Thymus (tissue), 11 donors: ENCODE data around the gene PIK3R1. TPM values are rescaled to one million over a fixed set of nuclear protein-coding genes. Genes with fewer than 3 reads are reported as not detected.

Experiments
- DNase-seq, 9 donors: peaks; one replicate each; pipeline ENCODE4 v3.0.0-alpha.2; 2013; ENCODE audit warnings: low spot score in 9 of 9, low read depth in 6 of 9, missing footprints in 1 of 9
- H3K27ac ChIP-seq, 2 donors: one replicate each; pipeline ENCODE4 v1.5.1; 2013; ENCODE audit warnings: control low read depth in 1 of 2, low read depth in 1 of 2, low read length in 1 of 2, mild to moderate bottlenecking in 1 of 2, moderate library complexity in 1 of 2
- H3K27me3 ChIP-seq, 2 donors: one replicate each; pipeline ENCODE4 v1.5.1; 2013; ENCODE audit warnings: low read length in 1 of 2; ENCODE audit not compliant: control insufficient read depth in 2 of 2, insufficient read depth in 1 of 2
- H3K36me3 ChIP-seq, 2 donors: one replicate each; pipeline ENCODE4 v1.5.1; 2013; ENCODE audit warnings: low read length in 1 of 2, mild to moderate bottlenecking in 1 of 2, moderate library complexity in 1 of 2; ENCODE audit not compliant: control insufficient read depth in 2 of 2, insufficient read depth in 2 of 2
- H3K4me1 ChIP-seq, 2 donors: one replicate each; pipeline ENCODE4 v1.5.1; 2013; ENCODE audit warnings: low read length in 2 of 2; ENCODE audit not compliant: control insufficient read depth in 2 of 2, insufficient read depth in 2 of 2
- H3K4me3 ChIP-seq, 2 donors: one replicate each; pipeline ENCODE4 v1.5.1; 2013; ENCODE audit warnings: low read length in 2 of 2, control low read depth in 1 of 2, mild to moderate bottlenecking in 1 of 2
- H3K9me3 ChIP-seq, 2 donors: one replicate each; pipeline ENCODE4 v1.5.1; 2013; ENCODE audit warnings: low read length in 1 of 2, mild to moderate bottlenecking in 1 of 2; ENCODE audit not compliant: control insufficient read depth in 2 of 2, insufficient read depth in 1 of 2
- WGBS: extraction: QIAGEN DNeasy Blood & Tissue Kit; methylation state at CpG from one replicate; pipeline ENCODE4 v1.1.7; 2013; 5-methylcytosine and 5-hydroxymethylcytosine counted together
- polyA plus RNA-seq: library from polyadenylated mRNA; stranded (reverse); fragments of 200-250 nt; gene quantifications from one replicate; pipeline ENCODE4 v1.2.3, GENCODE V29; 2013
- total RNA-seq: library from RNA; stranded (reverse); fragments of 120-200 nt; gene quantifications from one replicate; pipeline ENCODE4 v1.2.4, GENCODE V29; 2013
- donor health status: healthy.

The PIK3R1 gene
- total and polyA plus RNA-seq, 2 donors: 33.7 to 61.8 TPM

GRCh38 chr5:68295772-68296171, 80.2 kb downstream of the PIK3R1 start:
- H3K4me1 ChIP-seq: no peaks in the 10 kb centered on the region
- no peaks in the 10 kb centered on the region for H3K9me3 ChIP-seq
- H3K27ac ChIP-seq: no peak overlapping the region
- H3K27me3 ChIP-seq: no peaks in the 10 kb centered on the region
- H3K4me3 ChIP-seq: no peak overlapping the region
- DNase-seq: no peak
- H3K36me3 ChIP-seq: peaks cover 28 to 79% of the 10 kb centered on the region in 2 donors
- WGBS: 94% methylated on average over 3 of the region's 3 CpGs

- Histone ChIP-seq H3K36me3 (peaks cover 30 to 79% of the 10 kb centered on the region in 2 donors), H3K27ac (no peak overlapping the region), H3K9me3 (no peaks in the 10 kb centered on the region), H3K4me3 (no peak overlapping the region), H3K4me1 (no peaks in the 10 kb centered on the region), H3K27me3 (no peaks in the 10 kb centered on the region)
- no peak for DNase-seq
- WGBS: 96% methylated on average over 1 of the region's 1 CpG
Measured at GRCh38 chr5:68296895-68297294, 81.3 kb downstream of the PIK3R1 start.

GRCh38 chr5:68297656-68298055, 82.1 kb downstream of the PIK3R1 start:
- Histone ChIP-seq H3K4me3 (no peak overlapping the region), H3K9me3 (no peaks in the 10 kb centered on the region), H3K36me3 (peaks cover 30 to 72% of the 10 kb centered on the region in 2 donors), H3K27ac (no peak overlapping the region), H3K4me1 (peaks cover 0 to under 1% of the 10 kb centered on the region in 2 donors), H3K27me3 (no peaks in the 10 kb centered on the region)
- 93% methylated on average over 4 of the region's 4 CpGs for WGBS
- no peak for DNase-seq

- H3K27me3 ChIP-seq: no peaks in the 10 kb centered on the region
- WGBS: 96% methylated on average over 2 of the region's 2 CpGs
- no peaks in the 10 kb centered on the region for H3K9me3 ChIP-seq
- H3K4me3 ChIP-seq: no peak overlapping the region
- DNase-seq: no peak
- no peak overlapping the region for H3K27ac ChIP-seq
- peaks cover 30 to 66% of the 10 kb centered on the region in 2 donors for H3K36me3 ChIP-seq
- H3K4me1 ChIP-seq: peaks cover 0 to 7% of the 10 kb centered on the region in 2 donors
Measured at GRCh38 chr5:68298479-68298878, 82.9 kb downstream of the PIK3R1 start.

- Histone ChIP-seq H3K27me3 (no peaks in the 10 kb centered on the region), H3K9me3 (no peaks in the 10 kb centered on the region), H3K4me1 (peaks cover 0 to 7% of the 10 kb centered on the region in 2 donors), H3K36me3 (peaks cover 30 to 60% of the 10 kb centered on the region in 2 donors), H3K4me3 (no peak overlapping the region), H3K27ac (no peak overlapping the region)
- DNase-seq: no peak
- WGBS: 92% methylated on average over 4 of the region's 4 CpGs
Measured at GRCh38 chr5:68299105-68299504, 83.5 kb downstream of the PIK3R1 start.

GRCh38 chr5:68299575-68299974, 84.0 kb downstream of the PIK3R1 start:
- H3K4me3 ChIP-seq: no peak overlapping the region
- no peaks in the 10 kb centered on the region for H3K27me3 ChIP-seq
- 97% methylated on average over 3 of the region's 3 CpGs for WGBS
- peaks cover 30 to 55% of the 10 kb centered on the region in 2 donors for H3K36me3 ChIP-seq
- H3K27ac ChIP-seq: no peak overlapping the region
- H3K9me3 ChIP-seq: no peaks in the 10 kb centered on the region
- H3K4me1 ChIP-seq: peaks cover 0 to 7% of the 10 kb centered on the region in 2 donors
- DNase-seq: no peak

- no peak for DNase-seq
Measured at GRCh38 chr5:68303038-68303738, 87.6 kb downstream of the PIK3R1 start.

GRCh38 chr5:68303754-68304420, 88.3 kb downstream of the PIK3R1 start:
- Histone ChIP-seq H3K4me1 (peaks cover 4 to 7% of the 10 kb centered on the region in 2 donors), H3K27me3 (no peaks in the 10 kb centered on the region), H3K9me3 (no peaks in the 10 kb centered on the region), H3K27ac (no peak overlapping the region), H3K4me3 (no peak overlapping the region), H3K36me3 (peaks cover 3 to 14% of the 10 kb centered on the region in 2 donors)
- 95% methylated on average over 4 of the region's 4 CpGs for WGBS
- no peak for DNase-seq

More at GRCh38 chr5:68303038-68303738, 87.6 kb downstream of the PIK3R1 start:
- WGBS: 86% methylated on average over 3 of the region's 3 CpGs
- Histone ChIP-seq H3K27me3 (no peaks in the 10 kb centered on the region), H3K27ac (no peak overlapping the region), H3K36me3 (peaks cover 6 to 21% of the 10 kb centered on the region in 2 donors), H3K4me3 (no peak overlapping the region), H3K4me1 (peaks cover 4 to 7% of the 10 kb centered on the region in 2 donors), H3K9me3 (no peaks in the 10 kb centered on the region)

- H3K27me3 ChIP-seq: no peaks in the 10 kb centered on the region
- H3K27ac ChIP-seq: no peak overlapping the region
- H3K9me3 ChIP-seq: no peaks in the 10 kb centered on the region
- no peak overlapping the region for H3K4me3 ChIP-seq
- no peak for DNase-seq
- 93% methylated on average over 3 of the region's 3 CpGs for WGBS
- H3K4me1 ChIP-seq: peaks cover 4 to 7% of the 10 kb centered on the region in 2 donors
- peaks cover 3 to 8% of the 10 kb centered on the region in 2 donors for H3K36me3 ChIP-seq
Measured at GRCh38 chr5:68304421-68305052, 89.0 kb downstream of the PIK3R1 start.
